ENCODE results near the gene PTPN13.

GRCh38 chr4:86619656-86620055, 25.5 kb downstream of the PTPN13 start:
- TF ChIP-seq, protein P1, sequence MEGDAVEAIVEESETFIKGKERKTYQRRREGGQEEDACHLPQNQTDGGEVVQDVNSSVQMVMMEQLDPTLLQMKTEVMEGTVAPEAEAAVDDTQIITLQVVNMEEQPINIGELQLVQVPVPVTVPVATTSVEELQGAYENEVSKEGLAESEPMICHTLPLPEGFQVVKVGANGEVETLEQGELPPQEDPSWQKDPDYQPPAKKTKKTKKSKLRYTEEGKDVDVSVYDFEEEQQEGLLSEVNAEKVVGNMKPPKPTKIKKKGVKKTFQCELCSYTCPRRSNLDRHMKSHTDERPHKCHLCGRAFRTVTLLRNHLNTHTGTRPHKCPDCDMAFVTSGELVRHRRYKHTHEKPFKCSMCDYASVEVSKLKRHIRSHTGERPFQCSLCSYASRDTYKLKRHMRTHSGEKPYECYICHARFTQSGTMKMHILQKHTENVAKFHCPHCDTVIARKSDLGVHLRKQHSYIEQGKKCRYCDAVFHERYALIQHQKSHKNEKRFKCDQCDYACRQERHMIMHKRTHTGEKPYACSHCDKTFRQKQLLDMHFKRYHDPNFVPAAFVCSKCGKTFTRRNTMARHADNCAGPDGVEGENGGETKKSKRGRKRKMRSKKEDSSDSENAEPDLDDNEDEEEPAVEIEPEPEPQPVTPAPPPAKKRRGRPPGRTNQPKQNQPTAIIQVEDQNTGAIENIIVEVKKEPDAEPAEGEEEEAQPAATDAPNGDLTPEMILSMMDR (conservative IDR thresholded peaks at IDR 0.05) = no peak
- no peak for TF ChIP-seq ZFX (IDR thresholded peaks at IDR 0.05)
